Activated B cell treated with CpG ODN at 0.5 μM for 24 hours (primary cell): ENCODE measurements around the gene DNAAF5. TPM values are rescaled to one million over a fixed set of nuclear protein-coding genes. Genes with fewer than 3 reads are reported as not detected.

Experiments
- ATAC-seq: fragments of 200-7000 bp; cut with Tn5 transposase; one replicate; pipeline ENCODE4 v1.10.0; 2021; ENCODE audit warnings: low read depth, mild to moderate bottlenecking, moderate library complexity
- CTCF ChIA-PET: fragments of 350-600 bp; sonication (Branson Sonifier 250); formaldehyde crosslinking; loops from one replicate; lab custom pipeline; 2021; ENCODE audit warnings: antibody characterized with exemption; lab: Charles Lee
- POLR2A ChIA-PET: fragments of 350-600 bp; sonication (Branson Sonifier 250); formaldehyde crosslinking; loops from one replicate; lab custom pipeline; 2021; ENCODE audit warnings: antibody characterized with exemption; lab: Charles Lee
- DNase-seq: peaks from one replicate; pipeline ENCODE4 v3.0.0; 2022
- H3K27ac Mint-ChIP-seq: one replicate; pipeline ENCODE4 v1.8.0; 2020; ENCODE audit warnings: mixed read lengths
- H3K27me3 Mint-ChIP-seq: one replicate; pipeline ENCODE4 v1.8.0; 2021; ENCODE audit warnings: mixed read lengths
- H3K36me3 Mint-ChIP-seq: one replicate; pipeline ENCODE4 v1.8.0; 2021; ENCODE audit warnings: low read depth, mixed read lengths
- H3K4me1 Mint-ChIP-seq: one replicate; pipeline ENCODE4 v1.8.0; 2021; ENCODE audit warnings: mixed read lengths
- H3K4me3 Mint-ChIP-seq: one replicate; pipeline ENCODE4 v1.8.0; 2020; ENCODE audit warnings: mild to moderate bottlenecking, mixed read lengths
- H3K9me3 Mint-ChIP-seq: one replicate; pipeline ENCODE4 v1.8.0; 2020; ENCODE audit warnings: mixed read lengths
- CTCF ChIP-seq: fragments of 200-600 bp; IDR thresholded peaks from one replicate; pipeline ENCODE4 v1.8.0; 2022; ENCODE audit warnings: antibody characterized with exemption, mild to moderate bottlenecking
- intact Hi-C: fragments of 100-400 bp; cut with micrococcal nuclease; formaldehyde crosslinking; loops from one replicate; pipeline ENCODE4 v1.15.1; 2024
- total RNA-seq: library from RNA; stranded (reverse); gene quantifications from 2 replicates; pipeline ENCODE4 v1.2.3, GENCODE V29; 2022

The DNAAF5 gene
- total RNA-seq = 23.5 and 25.9 TPM in 2 replicates

GRCh38 chr7:726084-726853, at the start of gene DNAAF5:
TSS of gene DNAAF5 (plus strand) at chr7:726699. CDS start at chr7:726721, 22 bp downstream.
- Mint-ChIP-seq H3K4me3 (peak within 1 kb of the TSS; percentile 83), H3K27ac (peak within 1 kb of the TSS; percentile 65), H3K27me3 (no peaks in the 10 kb centered on the region), H3K9me3 (peaks cover 3% of the 10 kb centered on the region), H3K4me1 (peaks cover 22% of the 10 kb centered on the region), H3K36me3 (peaks cover 25% of the 10 kb centered on the region)
- DNase-seq = peak; percentile 87
- POLR2A ChIA-PET = interaction anchor here (0.6 to 2.0 kb wide), 3 partner anchors 23 to 125 kb away, joined by 4 to 6 read pairs (median 5); no protein-coding TSS in a partner anchor
- no peak for TF ChIP-seq CTCF
- peak; percentile 89 for ATAC-seq
- CTCF ChIA-PET = no interaction called here
- intact Hi-C loops = loop anchor here (1.0 to 5.0 kb wide), 6 partner anchors 87 to 404 kb away; partner anchors contain the start of gene GET4

GRCh38 chr7:676972-677385, 49.5 kb upstream of the DNAAF5 start:
- no peaks in the 10 kb centered on the region for H3K4me1 Mint-ChIP-seq
- no peaks in the 10 kb centered on the region for H3K27me3 Mint-ChIP-seq
- ChIA-PET CTCF (no interaction called here), POLR2A (no interaction called here)
- TF ChIP-seq CTCF = no peak
- H3K9me3 Mint-ChIP-seq = peaks cover 2% of the 10 kb centered on the region
- H3K27ac Mint-ChIP-seq = no peak overlapping the region
- intact Hi-C loops = no loop called here
- ATAC-seq (no peak), DNase-seq (no peak)
- H3K36me3 Mint-ChIP-seq = peaks cover 40% of the 10 kb centered on the region
- H3K4me3 Mint-ChIP-seq = no peak overlapping the region

DNA sequence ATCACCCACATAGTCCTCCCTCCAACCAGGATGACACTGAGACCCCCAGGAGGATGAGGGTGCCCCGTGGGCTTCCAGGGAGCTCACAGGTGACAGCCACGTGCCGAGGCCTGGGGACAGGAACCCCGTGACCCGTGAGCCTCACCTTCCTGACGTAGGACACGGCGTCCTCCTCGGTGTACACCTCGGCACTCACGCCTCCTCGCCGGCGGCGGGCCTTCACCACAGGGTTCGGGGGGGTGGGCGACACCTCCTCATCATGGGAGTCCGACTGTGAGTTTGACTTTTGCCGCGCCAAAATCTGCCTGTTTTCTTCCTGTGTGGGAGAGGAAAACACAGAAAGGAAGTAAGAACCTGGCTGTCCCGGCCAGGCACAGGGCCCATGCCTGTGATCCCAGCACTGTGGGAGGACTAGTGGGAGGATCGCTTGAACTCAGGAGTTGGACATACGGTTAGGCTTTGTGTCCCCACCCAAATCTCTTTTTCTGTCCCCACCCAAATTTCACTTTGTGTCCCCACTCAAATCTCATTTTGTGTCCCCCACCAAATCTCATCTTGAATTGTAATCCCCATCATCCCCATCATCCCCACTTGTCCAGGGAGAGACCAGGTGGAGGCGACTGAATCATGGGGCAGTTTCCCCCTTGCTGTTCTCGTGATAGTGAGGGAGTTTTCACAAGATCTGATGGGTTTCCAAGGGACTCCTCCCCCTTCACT, 45.9 kb upstream of the DNAAF5 start:
- intact Hi-C loops = no loop called here
- DNase-seq = no peak
- Mint-ChIP-seq H3K36me3 (peaks cover 41% of the 10 kb centered on the region), H3K9me3 (peaks cover 7% of the 10 kb centered on the region), H3K27ac (no peak overlapping the region), H3K4me1 (no peaks in the 10 kb centered on the region), H3K4me3 (no peak overlapping the region), H3K27me3 (no peaks in the 10 kb centered on the region)
- CTCF ChIA-PET = no interaction called here
- no peak for TF ChIP-seq CTCF
- no peak for ATAC-seq
- POLR2A ChIA-PET = interaction anchor here (0.7 kb wide), 1 partner anchor 45 kb away, joined by 9 read pairs; no protein-coding TSS in a partner anchor

GRCh38 chr7:681551-682307, 44.8 kb upstream of the DNAAF5 start:
- H3K27me3 Mint-ChIP-seq = no peaks in the 10 kb centered on the region
- DNase-seq (no peak), ATAC-seq (no peak)
- peaks cover 42% of the 10 kb centered on the region for H3K36me3 Mint-ChIP-seq
- no peak overlapping the region for H3K27ac Mint-ChIP-seq
- H3K9me3 Mint-ChIP-seq = peaks cover 15% of the 10 kb centered on the region
- no peak overlapping the region for H3K4me3 Mint-ChIP-seq
- CTCF ChIA-PET = no interaction called here
- TF ChIP-seq CTCF = no peak
- intact Hi-C loops = no loop called here
- no peaks in the 10 kb centered on the region for H3K4me1 Mint-ChIP-seq
- POLR2A ChIA-PET = no interaction called here
